C4-2B (cell line): Measurements from ENCODE around the gene WNT1.

Experiments used
- H3K27ac ChIP-seq: fragments of 450-650 bp; 2 replicates; pipeline ENCODE4 v1.5.1; 2017
- ZFX ChIP-seq: fragments of 450-650 bp; IDR thresholded peaks from 2 replicates; pipeline ENCODE4 v1.6.1; 2017
- TF ChIP-seq, protein P1 (sequence below): fragments of 450-650 bp; conservative IDR thresholded peaks from 2 replicates; pipeline ENCODE4 v1.5.1; 2017; ENCODE audit warnings: mild to moderate bottlenecking

Gene WNT1

DNA sequence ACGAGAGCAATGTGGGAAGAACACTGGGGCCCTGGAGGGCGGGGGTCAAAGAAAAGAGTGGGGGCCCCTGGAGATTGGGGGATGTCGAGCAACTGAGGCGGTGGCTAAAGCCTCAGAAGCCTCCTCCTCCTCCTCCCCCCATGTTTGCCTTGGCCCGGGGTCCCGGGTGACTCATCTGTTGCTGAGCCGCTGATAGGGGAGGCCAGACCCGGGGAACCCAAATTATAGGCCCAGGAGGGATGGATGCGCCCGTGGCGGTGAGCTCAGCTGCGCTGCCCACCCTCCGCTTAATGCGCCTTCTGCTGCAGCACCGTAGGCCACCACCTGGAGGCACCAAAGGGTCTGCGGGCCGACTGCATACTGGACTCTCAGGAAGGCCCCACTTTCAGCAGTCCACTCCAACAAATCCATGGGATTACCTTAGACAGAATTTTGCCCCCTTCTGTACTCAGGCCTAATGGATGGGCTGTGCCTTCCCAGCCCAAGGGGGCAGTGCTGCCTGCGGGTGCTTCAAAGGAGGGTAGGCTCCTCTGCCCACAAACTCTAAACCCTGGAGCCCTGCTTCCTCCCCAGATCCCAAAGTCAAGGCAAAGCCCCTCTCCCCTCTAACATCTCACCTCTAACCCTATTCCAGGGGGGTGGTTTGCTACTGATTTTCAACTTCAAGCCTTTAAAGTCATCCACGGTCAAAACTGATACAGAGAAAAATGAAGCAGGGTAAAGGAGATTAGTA is 4.0 kb upstream of the WNT1 start:
- TF ChIP-seq ZFX, result no peak
- TF ChIP-seq, protein P1, sequence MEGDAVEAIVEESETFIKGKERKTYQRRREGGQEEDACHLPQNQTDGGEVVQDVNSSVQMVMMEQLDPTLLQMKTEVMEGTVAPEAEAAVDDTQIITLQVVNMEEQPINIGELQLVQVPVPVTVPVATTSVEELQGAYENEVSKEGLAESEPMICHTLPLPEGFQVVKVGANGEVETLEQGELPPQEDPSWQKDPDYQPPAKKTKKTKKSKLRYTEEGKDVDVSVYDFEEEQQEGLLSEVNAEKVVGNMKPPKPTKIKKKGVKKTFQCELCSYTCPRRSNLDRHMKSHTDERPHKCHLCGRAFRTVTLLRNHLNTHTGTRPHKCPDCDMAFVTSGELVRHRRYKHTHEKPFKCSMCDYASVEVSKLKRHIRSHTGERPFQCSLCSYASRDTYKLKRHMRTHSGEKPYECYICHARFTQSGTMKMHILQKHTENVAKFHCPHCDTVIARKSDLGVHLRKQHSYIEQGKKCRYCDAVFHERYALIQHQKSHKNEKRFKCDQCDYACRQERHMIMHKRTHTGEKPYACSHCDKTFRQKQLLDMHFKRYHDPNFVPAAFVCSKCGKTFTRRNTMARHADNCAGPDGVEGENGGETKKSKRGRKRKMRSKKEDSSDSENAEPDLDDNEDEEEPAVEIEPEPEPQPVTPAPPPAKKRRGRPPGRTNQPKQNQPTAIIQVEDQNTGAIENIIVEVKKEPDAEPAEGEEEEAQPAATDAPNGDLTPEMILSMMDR, result no peak; the same call in 1 of the 2 replicates
- H3K27ac ChIP-seq, result no peak overlapping the region

DNA sequence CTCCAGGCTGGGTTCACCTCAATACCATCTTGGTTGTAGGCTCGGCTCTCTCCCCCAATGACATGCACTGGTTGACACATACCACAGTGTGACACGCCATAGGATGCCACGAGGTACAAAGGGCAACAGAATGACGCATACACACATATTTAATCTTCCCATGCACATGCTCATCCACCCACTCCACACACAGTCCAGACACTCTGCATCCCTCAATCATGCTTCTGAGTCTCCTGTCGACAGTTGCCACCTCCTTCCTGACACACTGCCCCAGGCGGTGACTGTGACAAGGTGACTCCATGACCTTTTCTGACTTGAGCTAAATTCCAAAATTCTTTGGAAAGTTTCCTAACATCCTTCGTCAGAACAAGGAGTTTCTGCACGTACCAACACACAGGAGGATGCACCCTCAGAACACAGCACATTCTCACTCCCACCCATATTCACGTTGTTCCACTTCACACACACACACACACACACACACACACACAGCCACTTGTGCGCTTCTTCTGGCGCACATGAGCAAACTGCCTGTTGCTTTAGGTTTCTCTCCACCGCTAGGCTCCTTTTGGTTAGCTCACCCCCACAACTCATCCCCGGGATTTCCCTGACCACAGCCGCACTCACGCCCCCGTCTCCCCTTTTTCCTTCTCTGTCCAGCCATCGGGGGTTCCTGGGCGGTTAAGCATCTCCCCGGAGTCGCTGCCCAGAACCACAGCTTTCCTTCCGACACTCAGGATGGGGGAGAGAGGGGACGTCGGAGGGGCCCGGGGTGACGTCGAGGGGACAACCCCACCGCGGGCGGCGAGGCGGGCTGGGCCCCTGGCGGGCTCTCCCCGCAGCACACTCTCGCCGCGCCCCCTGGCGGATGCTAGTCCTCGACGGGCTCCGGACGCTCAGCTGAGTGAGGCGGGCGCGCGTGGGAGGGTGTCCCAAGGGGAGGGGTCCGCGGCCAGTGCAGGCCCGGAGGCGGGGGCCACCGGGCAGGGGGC is 536 bp upstream of the WNT1 start:
- no peak for TF ChIP-seq ZFX
- TF ChIP-seq, protein P1, result peak; percentile 95
- H3K27ac ChIP-seq, result no peak overlapping the region

DNA sequence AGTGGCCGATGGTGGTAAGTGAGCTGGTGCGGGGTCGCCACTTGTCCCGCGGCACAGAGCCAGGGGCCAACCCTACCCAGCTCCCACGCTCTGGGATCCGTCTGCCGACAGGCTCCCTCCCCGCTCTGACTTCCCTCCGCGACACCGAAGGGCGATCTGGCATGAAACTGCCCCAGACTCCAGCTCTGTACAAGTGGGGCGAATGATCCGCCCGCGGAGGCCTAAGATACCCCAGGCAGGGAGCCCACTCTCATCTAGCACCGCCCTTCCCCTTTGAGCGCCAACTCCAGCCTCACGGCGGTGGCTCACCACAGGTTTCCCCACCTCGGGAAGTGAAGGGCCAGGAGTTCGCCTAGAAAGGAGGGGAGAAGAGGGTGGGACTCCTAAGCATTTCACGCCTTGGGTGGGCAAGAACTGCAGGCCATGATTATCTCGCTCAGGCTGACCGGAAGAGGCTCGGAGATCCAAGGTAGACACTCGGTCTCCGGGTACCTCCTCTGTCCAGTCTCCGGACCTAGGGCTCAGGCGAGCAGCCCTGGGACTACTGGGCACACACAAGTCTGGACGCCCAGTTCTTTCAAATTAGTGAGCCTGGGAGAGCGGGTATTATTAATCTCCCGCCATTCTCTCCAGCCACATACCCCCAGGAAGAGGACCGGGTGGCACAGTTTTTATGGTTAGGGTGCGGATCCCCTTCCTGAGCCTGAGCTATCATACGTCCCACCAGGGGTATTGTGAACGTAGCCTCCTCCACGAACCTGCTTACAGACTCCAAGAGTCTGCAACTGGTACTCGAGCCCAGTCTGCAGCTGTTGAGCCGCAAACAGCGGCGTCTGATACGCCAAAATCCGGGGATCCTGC is 849 bp downstream of the WNT1 start:
- H3K27ac ChIP-seq, result no peak overlapping the region
- no peak for TF ChIP-seq ZFX
- TF ChIP-seq, protein P1, result no peak

DNA sequence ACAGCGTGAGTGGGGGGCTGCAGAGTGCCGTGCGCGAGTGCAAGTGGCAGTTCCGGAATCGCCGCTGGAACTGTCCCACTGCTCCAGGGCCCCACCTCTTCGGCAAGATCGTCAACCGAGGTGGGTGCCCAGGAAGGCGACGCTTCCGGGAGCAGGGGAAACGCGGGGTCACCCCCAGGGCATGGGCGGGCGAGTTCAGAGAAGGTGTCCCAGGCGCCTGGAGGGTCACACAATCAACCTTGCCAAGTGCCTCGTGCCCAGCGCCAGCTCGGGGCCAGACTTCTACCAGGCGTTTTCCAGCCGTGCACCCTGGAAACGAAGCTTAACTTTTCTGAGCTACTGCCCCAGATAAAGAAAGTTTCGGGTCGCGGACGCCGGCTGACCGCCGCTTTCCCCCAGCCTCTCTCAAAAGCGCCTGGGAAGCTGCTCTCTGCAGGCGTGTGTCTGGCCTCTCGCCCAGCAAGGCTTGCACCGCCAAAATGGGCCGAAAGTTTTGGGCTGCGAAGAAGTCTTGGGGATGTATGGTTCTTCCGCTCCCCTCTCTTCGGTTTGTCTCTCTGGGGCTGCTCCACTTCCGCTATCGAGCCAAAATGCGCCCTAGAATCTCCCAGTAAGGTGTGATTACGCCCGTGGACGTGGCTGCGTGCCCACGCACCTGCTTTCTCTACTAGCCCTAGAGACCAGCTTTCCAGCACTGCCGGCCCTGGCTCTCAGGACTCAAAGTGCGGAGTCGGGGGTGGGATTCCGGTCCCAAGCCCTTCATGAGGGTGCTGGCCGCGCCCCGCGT is 1.7 kb downstream of the WNT1 start:
- TF ChIP-seq, protein P1, result no peak
- TF ChIP-seq ZFX, result no peak
- no peak overlapping the region for H3K27ac ChIP-seq

DNA sequence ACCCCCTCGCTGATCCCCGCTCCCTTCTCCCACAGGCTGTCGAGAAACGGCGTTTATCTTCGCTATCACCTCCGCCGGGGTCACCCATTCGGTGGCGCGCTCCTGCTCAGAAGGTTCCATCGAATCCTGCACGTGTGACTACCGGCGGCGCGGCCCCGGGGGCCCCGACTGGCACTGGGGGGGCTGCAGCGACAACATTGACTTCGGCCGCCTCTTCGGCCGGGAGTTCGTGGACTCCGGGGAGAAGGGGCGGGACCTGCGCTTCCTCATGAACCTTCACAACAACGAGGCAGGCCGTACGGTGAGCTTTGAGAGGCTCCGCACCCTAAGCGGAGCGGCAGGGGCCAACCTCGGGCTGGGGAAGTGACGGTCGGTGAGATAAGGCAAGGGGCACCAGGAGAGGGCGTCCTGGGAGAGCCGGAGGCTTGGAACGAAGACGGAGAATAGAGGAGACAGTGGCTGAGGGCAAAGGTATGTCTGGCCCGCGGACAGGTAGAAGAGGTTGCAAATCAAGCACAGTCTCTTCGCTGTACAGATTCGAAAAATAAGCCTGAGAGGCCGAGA is 2.3 kb downstream of the WNT1 start:
- TF ChIP-seq, protein P1, result peak; percentile 35
- TF ChIP-seq ZFX, result no peak
- H3K27ac ChIP-seq, result no peak overlapping the region
